H1 (cell line): ENCODE data around the gene SLC4A11. TPM values are rescaled to one million over a fixed set of nuclear protein-coding genes. Genes with fewer than 3 reads are reported as not detected.

Experiments
- CTCF ChIA-PET: fragments of 300-600 bp; sonication (Branson Sonifier 250); formaldehyde crosslinking; loops from one replicate; lab custom pipeline; 2021; ENCODE audit not compliant: partially characterized antibody; lab: Charles Lee
- POLR2A ChIA-PET: fragments of 300-600 bp; sonication (Branson Sonifier 250); formaldehyde crosslinking; loops from one replicate; lab custom pipeline; 2021; ENCODE audit warnings: inconsistent platforms; ENCODE audit not compliant: partially characterized antibody; lab: Charles Lee
- DNase-seq, 2 experiments: peaks; one replicate each; pipeline versions ENCODE4 v3.0.0 to v3.0.0-alpha.2; 2010 to 2022; ENCODE audit warnings: low spot score in 2 of 2, low read depth in 1 of 2, mixed read lengths in 1 of 2
- FAIRE-seq: peaks from 2 replicates; lab custom pipeline; 2011; peaks lifted over from hg19 to GRCh38; lab: Jason Lieb, UNC
- H2AFZ ChIP-seq: 2 replicates; pipeline ENCODE4 v1.8.1; 2012; ENCODE audit warnings: low read length, inconsistent platforms
- H2AK5ac ChIP-seq: 2 replicates; pipeline ENCODE4 v1.6.1; 2013; ENCODE audit warnings: low read depth, low read length
- H2BK120ac ChIP-seq: replicated peaks from 2 replicates; pipeline ENCODE3; 2013; ENCODE audit warnings: low read depth, low read length, inconsistent platforms
- H2BK12ac ChIP-seq: 2 replicates; pipeline ENCODE4 v1.6.1; 2013; ENCODE audit warnings: low read depth, low read length
- H2BK15ac ChIP-seq: 2 replicates; pipeline ENCODE4 v1.6.1; 2013; ENCODE audit warnings: low read length
- H2BK20ac ChIP-seq: 2 replicates; pipeline ENCODE4 v1.6.1; 2013; ENCODE audit warnings: low read length
- H2BK5ac ChIP-seq: 2 replicates; pipeline ENCODE4 v1.6.1; 2013; ENCODE audit warnings: low read depth, low read length
- H3K14ac ChIP-seq: 2 replicates; pipeline ENCODE4 v1.6.1; 2013; ENCODE audit warnings: inconsistent platforms; ENCODE audit not compliant: insufficient read length
- H3K18ac ChIP-seq: 2 replicates; pipeline ENCODE4 v1.6.1; 2013; ENCODE audit warnings: low read length; ENCODE audit errors: extremely low read depth
- H3K23ac ChIP-seq: 2 replicates; pipeline ENCODE4 v1.6.1; 2013; ENCODE audit warnings: inconsistent platforms; ENCODE audit not compliant: insufficient read length
- H3K23me2 ChIP-seq: 2 replicates; pipeline ENCODE4 v1.6.1; 2013; ENCODE audit warnings: low read depth, low read length
- H3K27ac ChIP-seq: 2 replicates; pipeline ENCODE4 v1.6.1; 2011; ENCODE audit warnings: low read depth, low read length, inconsistent platforms
- H3K27me3 ChIP-seq, 4 experiments: replicated peaks in 1 of 4; 1 replicate in 1 of 4; 2 replicates in 3 of 4; pipeline versions ENCODE4 v1.6.1 to v1.8.1; 2011 to 2013; ENCODE audit warnings: low read length in 3 of 4, mild to moderate bottlenecking in 3 of 4, inconsistent platforms in 2 of 4, mixed read lengths in 2 of 4, moderate library complexity in 1 of 4; ENCODE audit not compliant: control insufficient read depth in 3 of 4, insufficient read depth in 3 of 4; ENCODE audit errors: extremely low read depth in 1 of 4
- H3K36me3 ChIP-seq, 4 experiments: 2 replicates each; pipeline versions ENCODE4 v1.6.1 to v1.8.1; 2011 to 2013; ENCODE audit warnings: mild to moderate bottlenecking in 4 of 4, low read length in 3 of 4, moderate library complexity in 2 of 4, control low read depth in 1 of 4, inconsistent platforms in 1 of 4; ENCODE audit not compliant: insufficient read depth in 4 of 4, control insufficient read depth in 2 of 4
- H3K4ac ChIP-seq: replicated peaks from 2 replicates; pipeline ENCODE3; 2013; ENCODE audit warnings: low read length, low read depth, mixed read lengths, inconsistent platforms; ENCODE audit not compliant: insufficient read length
- H3K4me1 ChIP-seq, 4 experiments: replicated peaks in 1 of 4; 1 replicate in 1 of 4; 2 replicates in 3 of 4; pipeline versions ENCODE4 v1.6.1 to v1.8.1; 2011 to 2013; ENCODE audit warnings: low read length in 3 of 4, inconsistent platforms in 2 of 4, mixed read lengths in 1 of 4; ENCODE audit not compliant: insufficient read depth in 4 of 4, control insufficient read depth in 3 of 4
- H3K4me2 ChIP-seq, 2 experiments: 2 replicates each; pipeline versions ENCODE4 v1.6.1 to v1.8.1; 2011 to 2013; ENCODE audit warnings: low read depth in 2 of 2, low read length in 2 of 2, control low read depth in 1 of 2, inconsistent platforms in 1 of 2, mild to moderate bottlenecking in 1 of 2; ENCODE audit not compliant: insufficient read depth in 1 of 2
- H3K4me3 ChIP-seq, 4 experiments: fragments of 200-600, 300-600 bp in 1 of 4; sonication (generic), shearing (Covaris generic), sonication (Bioruptor Twin) in 1 of 4; 2 replicates each; pipeline versions ENCODE4 v1.5.1 to v1.8.1; 2011 to 2016; ENCODE audit warnings: low read length in 4 of 4, low read depth in 3 of 4, control low read depth in 2 of 4, inconsistent platforms in 2 of 4, mild to moderate bottlenecking in 2 of 4, mixed read lengths in 1 of 4, moderate library complexity in 1 of 4; ENCODE audit not compliant: insufficient read depth in 2 of 4; ENCODE audit errors: extremely low read depth in 1 of 4
- H3K56ac ChIP-seq: replicated peaks from 2 replicates; pipeline ENCODE3; 2013; ENCODE audit warnings: low read depth, mild to moderate bottlenecking, mixed read lengths, low read length, inconsistent platforms; ENCODE audit not compliant: insufficient read length
- H3K79me1 ChIP-seq: 2 replicates; pipeline ENCODE4 v1.6.1; 2013; ENCODE audit warnings: low read depth, low read length, control low read depth
- H3K79me2 ChIP-seq, 2 experiments: 2 replicates each; pipeline versions ENCODE4 v1.6.1 to v1.8.1; 2012 to 2013; ENCODE audit warnings: low read length in 2 of 2, mild to moderate bottlenecking in 2 of 2, inconsistent platforms in 1 of 2; ENCODE audit not compliant: insufficient read depth in 2 of 2, control insufficient read depth in 1 of 2
- H3K9ac ChIP-seq, 4 experiments: replicated peaks in 1 of 4; 1 replicate in 1 of 4; 2 replicates in 3 of 4; pipeline versions ENCODE4 v1.6.1 to v1.8.1; 2011 to 2013; ENCODE audit warnings: low read depth in 3 of 4, low read length in 3 of 4, control low read depth in 2 of 4, mild to moderate bottlenecking in 2 of 4, moderate library complexity in 2 of 4, inconsistent platforms in 1 of 4; ENCODE audit errors: extremely low read depth in 1 of 4
- H3K9me3 ChIP-seq, 2 experiments: 2 replicates each; pipeline versions ENCODE4 v1.6.1 to v1.8.1; 2012 to 2013; ENCODE audit warnings: mild to moderate bottlenecking in 2 of 2, moderate library complexity in 2 of 2, control low read depth in 1 of 2, inconsistent platforms in 1 of 2, low read depth in 1 of 2, low read length in 1 of 2, mixed read lengths in 1 of 2; ENCODE audit not compliant: insufficient read depth in 2 of 2
- H4K20me1 ChIP-seq, 2 experiments: replicated peaks in 1 of 2; 2 replicates each; pipeline versions ENCODE3 to v1.8.1; 2011 to 2013; ENCODE audit warnings: inconsistent platforms in 2 of 2, low read length in 2 of 2, mild to moderate bottlenecking in 1 of 2; ENCODE audit not compliant: insufficient read depth in 2 of 2, control insufficient read depth in 1 of 2
- H4K5ac ChIP-seq: 2 replicates; pipeline ENCODE4 v1.6.1; 2013; ENCODE audit warnings: low read length, low read depth, mixed read lengths, inconsistent platforms; ENCODE audit not compliant: insufficient read length
- H4K8ac ChIP-seq: 2 replicates; pipeline ENCODE4 v1.8.0; 2013; ENCODE audit warnings: mild to moderate bottlenecking, moderate library complexity, low read length, inconsistent platforms; ENCODE audit not compliant: insufficient read depth; ENCODE audit errors: extremely low read depth
- H4K91ac ChIP-seq: replicated peaks from 2 replicates; pipeline ENCODE3; 2013; ENCODE audit warnings: low read length, mixed read lengths, inconsistent platforms; ENCODE audit not compliant: insufficient read length
- ATF2 ChIP-seq: IDR thresholded peaks from 2 replicates; pipeline ENCODE4 v1.6.1; 2012; ENCODE audit warnings: low read length, inconsistent platforms
- E2F6 ChIP-seq: IDR thresholded peaks from 2 replicates; pipeline ENCODE4 v1.6.1; 2012; ENCODE audit warnings: inconsistent platforms
- EP300 ChIP-seq, 2 experiments: IDR thresholded peaks; 1 replicate in 1 of 2; 2 replicates in 1 of 2; pipeline ENCODE4 v1.6.1; 2011 to 2012; ENCODE audit warnings: low read depth in 2 of 2, low read length in 2 of 2, mild to moderate bottlenecking in 2 of 2, borderline replicate concordance in 1 of 2, inconsistent platforms in 1 of 2, moderate library complexity in 1 of 2
- NANOG ChIP-seq: IDR thresholded peaks from 2 replicates; pipeline ENCODE4 v1.6.1; 2011; ENCODE audit warnings: low read length, low read depth, mild to moderate bottlenecking, inconsistent platforms; ENCODE audit not compliant: insufficient read depth, poor library complexity, severe bottlenecking
- PHF8 ChIP-seq: fragments of 200-600 bp; sonication (generic); conservative IDR thresholded peaks from 2 replicates; pipeline ENCODE4 v1.7.1; 2012; ENCODE audit warnings: low read depth, mild to moderate bottlenecking, inconsistent platforms, low read length, moderate library complexity
- POU5F1 ChIP-seq: IDR thresholded peaks from 2 replicates; pipeline ENCODE4 v1.6.1; 2011; ENCODE audit warnings: low read depth, mild to moderate bottlenecking, low read length, moderate library complexity
- RAD21 ChIP-seq, 2 experiments: IDR thresholded peaks in 1 of 2; conservative IDR thresholded peaks in 1 of 2; 2 replicates each; pipeline ENCODE4 v1.6.1; 2011; ENCODE audit warnings: low read depth in 2 of 2, low read length in 2 of 2, improper control_type of control experiment in 1 of 2, inconsistent platforms in 1 of 2, mild to moderate bottlenecking in 1 of 2, moderate library complexity in 1 of 2
- SIN3A ChIP-seq, 2 experiments: IDR thresholded peaks in 1 of 2; conservative IDR thresholded peaks in 1 of 2; 2 replicates each; pipeline ENCODE4 v1.6.1; 2011 to 2012; ENCODE audit warnings: low read length in 2 of 2, improper control_type of control experiment in 1 of 2, low read depth in 1 of 2, mild to moderate bottlenecking in 1 of 2
- ZNF274 ChIP-seq: IDR thresholded peaks from 2 replicates; pipeline ENCODE4 v1.7.0; 2012; ENCODE audit warnings: low read length, borderline replicate concordance; ENCODE audit errors: extremely low read depth
- WGBS, 2 experiments: shearing (Covaris generic) in 1 of 2; methylation state at CpG; one replicate each; pipeline versions ENCODE4 v1.1.6 to v1.1.7; 2013 to 2015; ENCODE audit warnings: low lambda C conversion rate in 2 of 2, mixed read lengths in 2 of 2, inconsistent platforms in 1 of 2, low coverage in 1 of 2, missing lambda C conversion rate in 1 of 2; ENCODE audit not compliant: insufficient replicate concordance in 2 of 2, insufficient coverage in 1 of 2, insufficient read length in 1 of 2; ENCODE audit errors: extremely low coverage in 1 of 2, missing lambda C conversion rate in 1 of 2; 5-methylcytosine and 5-hydroxymethylcytosine counted together
- polyA plus RNA-seq, 7 experiments: library from polyadenylated mRNA; depleted of rRNA in 3 of 7; stranded (reverse) in 5 of 7; unstranded in 2 of 7; fragments of >200 nt in 5 of 7; fragments of 200-250 nt in 2 of 7; gene quantifications; 1 replicate in 5 of 7; 2 replicates in 1 of 7; 4 replicates in 1 of 7; pipeline versions ENCODE4 v1.2.1 to v1.2.3, GENCODE V29; 2011 to 2013; ENCODE audit warnings: missing spikeins in 2 of 7, mixed read lengths in 2 of 7
- total RNA-seq: library from RNA; stranded (reverse); fragmentation: NEBNext Ultra II Directional; extraction: Animal tissue kit (Norgen Biotek cat#: 25700); gene quantifications from 2 replicates; pipeline ENCODE4 v1.2.1, GENCODE V29; 2021

SLC4A11 gene
- total and polyA plus RNA-seq, 2 of the 8 experiments (the other 6 are each of a cell fraction or from before 2014, with no cell fraction given) = 11.9 to 32.3 TPM

- H3K23ac ChIP-seq = no peak overlapping the region
- H4K5ac ChIP-seq = no peak overlapping the region
- WGBS, 2 experiments = 23% methylated on average over 10 of the region's 10 CpGs; no CpG with 5 or more reads in 1 of the 2 experiments
- H3K9me3 ChIP-seq = no peaks in the 10 kb centered on the region
- H4K91ac ChIP-seq = no peak overlapping the region
- H4K20me1 ChIP-seq = peaks cover 0 to 3% of the 10 kb centered on the region in 2 experiments
- H3K79me2 ChIP-seq = no peaks in the 10 kb centered on the region
- H2BK15ac ChIP-seq = no peak overlapping the region
- 0 out of 8 replicates have a peak, but pooled peaks cover 0 to 3% (median 0%) of the 10 kb centered on the region in 4 experiments for H3K36me3 ChIP-seq
- no peak overlapping the region for H2AK5ac ChIP-seq
- no peak overlapping the region for H3K4me3 ChIP-seq
- H2BK120ac ChIP-seq = no peak overlapping the region
- H3K56ac ChIP-seq = no peak overlapping the region
- no peak overlapping the region for H2BK20ac ChIP-seq
- no peak overlapping the region; the same call in 1 of the 2 replicates for H2BK12ac ChIP-seq
- H3K14ac ChIP-seq = no peak overlapping the region
- peak in 1 of 2 experiments; percentile 86 for DNase-seq
- no peak overlapping the region for H2BK5ac ChIP-seq
- H3K4me2 ChIP-seq = no peak overlapping the region
- no peak overlapping the region for H3K18ac ChIP-seq
- no peak overlapping the region for H3K4ac ChIP-seq
- peaks cover 0 to 24% (median 18%) of the 10 kb centered on the region in 4 experiments; a peak in 6 of 7 replicates for H3K27me3 ChIP-seq
- POLR2A ChIA-PET = interaction anchor here (0.9 to 4.0 kb wide), 3 partner anchors 11 to 28 kb away, joined by 3 to 46 read pairs (median 19); partner anchors contain the start of gene SLC4A11
- peak; percentile 84 for FAIRE-seq
- no peak overlapping the region for H3K27ac ChIP-seq
- CTCF ChIA-PET = interaction anchor here (0.6 to 10.5 kb wide), 32 partner anchors 9 to 357 kb away, joined by 3 to 158 read pairs (median 5); partner anchors contain the start of genes ITPA and SLC4A11
- H3K9ac ChIP-seq = no peak overlapping the region
- H3K79me1 ChIP-seq = no peaks in the 10 kb centered on the region
- H3K4me1 ChIP-seq = peaks cover 0 to 5% (median 1%) of the 10 kb centered on the region in 4 experiments; a peak in 3 of 7 replicates
- peaks cover 4% of the 10 kb centered on the region; the same call in 1 of the 2 replicates for H3K23me2 ChIP-seq
- H2AFZ ChIP-seq = no peak overlapping the region
- H4K8ac ChIP-seq = no peak overlapping the region
- TF ChIP-seq SIN3A (conservative IDR thresholded peaks at IDR 0.05 in 1 of 2, IDR thresholded peaks at IDR 0.05 in 1 of 2; ENCODE audit: low read depth in 1 of 2, low read length in 2 of 2) (peak in 1 of 2 experiments; percentile 72; a peak in 2 of 4 replicates), ATF2 (no peak), PHF8 (no peak), RAD21 (IDR thresholded peaks at IDR 0.05 in 1 of 2, conservative IDR thresholded peaks at IDR 0.05 in 1 of 2; ENCODE audit: low read depth in 2 of 2, low read length in 2 of 2) (peak; percentile 68 to 83), NANOG (no peak), EP300 (IDR thresholded peaks at IDR 0.05; ENCODE audit: borderline replicate concordance in 1 of 2, low read depth in 2 of 2, low read length in 2 of 2) (no peak), POU5F1 (no peak), ZNF274 (no peak), E2F6 (no peak)
These were observed 11.1 kb upstream of the SLC4A11 start for GRCh38 chr20:3250091-3250504.
